Neural progenitor cell (in vitro differentiated cells): ENCODE results near the gene RHPN2.

Experiments used
- CTCF ChIP-seq: fragments of 200-600 bp; sonication (generic); IDR thresholded peaks from 2 replicates; pipeline ENCODE4 v1.5.1; 2017; ENCODE audit warnings: antibody characterized with exemption, mild to moderate bottlenecking
- EZH2 ChIP-seq: fragments of 200-600 bp; sonication (generic); IDR thresholded peaks from 2 replicates; pipeline ENCODE4 v1.6.1; 2017; ENCODE audit warnings: antibody characterized with exemption, mild to moderate bottlenecking, moderate library complexity

GRCh38 chr19:33062902-33063301 lies 1.8 kb downstream of the RHPN2 start:
- TF ChIP-seq CTCF (no peak), EZH2 (no peak)
